Spleen (tissue), 7 donors: ENCODE results near the gene AP1M1.

Experiments used
- CTCF ChIP-seq, 11 experiments: fragments of 200-600 bp in 7 of 11; fragments of 450-650 bp in 4 of 11; sonication (generic) in 4 of 11; IDR thresholded peaks in 8 of 11; conservative IDR thresholded peaks in 3 of 11; 1 replicate in 7 of 11; 2 replicates in 4 of 11; pipeline versions ENCODE4 v1.4.0 to v1.8.0; 2016 to 2021; ENCODE audit warnings: antibody characterized with exemption in 11 of 11, inconsistent platforms in 4 of 11, mild to moderate bottlenecking in 1 of 11
- POLR2A ChIP-seq, 3 donors: fragments of 450-650 bp; IDR thresholded peaks; one replicate each; pipeline ENCODE4 v1.5.1; 2017; ENCODE audit warnings: antibody characterized with exemption in 3 of 3, mild to moderate bottlenecking in 1 of 3
- POLR2AphosphoS5 ChIP-seq, 3 donors: sonication (generic); formaldehyde crosslinking; IDR thresholded peaks; one replicate each; pipeline ENCODE4 v1.5.1; 2017; ENCODE audit warnings: antibody characterized with exemption in 3 of 3
- donor health status: DM: no; HTN: no; CAD: no; lungs with moderate emphysema.
- donor health status: DM: no; HTN: no; CAD: no.
- donor health status: DM: no; HTN: no; CAD: no.

- TF ChIP-seq POLR2AphosphoS5 (IDR thresholded peaks at IDR 0.05), result peak; percentile 77 to 89 (median 86)
- TF ChIP-seq CTCF (IDR thresholded peaks at IDR 0.05 in 8 of 11, conservative IDR thresholded peaks at IDR 0.05 in 3 of 11), result no peak
- no peak for TF ChIP-seq POLR2A (IDR thresholded peaks at IDR 0.05)
Observed at GRCh38 chr19:16259385-16260159, 61.9 kb downstream of the AP1M1 start.
